Myocyte (in vitro differentiated cells): ENCODE measurements around the gene NTN1. TPM values are rescaled to one million over a fixed set of nuclear protein-coding genes. Genes with fewer than 3 reads are reported as not detected.
A peak's percentile ranks its signal among the peaks of the same experiment; 100 is the strongest.
"Not testable (repeated sequence)": the region's sequence is repeated elsewhere in the genome, so short reads cannot be mapped to it uniquely, and the experiment has no call there.

Experiments
- DNase-seq: peaks from one replicate; pipeline ENCODE4 v3.0.0-alpha.2; 2012; ENCODE audit warnings: low read depth
- total RNA-seq: library from RNA; depleted of rRNA; stranded (reverse); fragments of >200 nt; gene quantifications from 2 replicates; pipeline ENCODE4 v1.2.3, GENCODE V29; 2014

Gene NTN1
- total RNA-seq, 1 donor from 2014 or later = 1.2 TPM

- no peak for DNase-seq
These were observed 220.6 kb downstream of the NTN1 start for GRCh38 chr17:9241774-9242496.

- no peak for DNase-seq
These were observed 221.2 kb downstream of the NTN1 start for GRCh38 chr17:9242497-9242881.

- DNase-seq = no peak
These were observed 221.7 kb downstream of the NTN1 start for GRCh38 chr17:9242983-9243382.

- no peak for DNase-seq
These were observed 223.0 kb downstream of the NTN1 start for GRCh38 chr17:9244066-9245052.

- DNase-seq = no peak
These were observed 226.2 kb downstream of the NTN1 start for GRCh38 chr17:9247401-9247938.

- no peak for DNase-seq
These were observed 228.1 kb downstream of the NTN1 start for GRCh38 chr17:9249245-9249953.

- DNase-seq = no peak
These were observed 230.0 kb downstream of the NTN1 start for GRCh38 chr17:9251273-9251672.

- no peak for DNase-seq
These were observed 232.0 kb downstream of the NTN1 start for GRCh38 chr17:9253308-9253707.

- no peak for DNase-seq
These were observed 233.5 kb downstream of the NTN1 start for GRCh38 chr17:9254841-9255240.

GRCh38 chr17:9255833-9256232 lies 234.5 kb downstream of the NTN1 start:
- DNase-seq = no peak

- DNase-seq = no peak
These were observed 235.0 kb downstream of the NTN1 start for GRCh38 chr17:9256361-9256750.

- no peak for DNase-seq
These were observed 235.7 kb downstream of the NTN1 start for GRCh38 chr17:9256751-9257629.

GRCh38 chr17:9257630-9257965 lies 236.3 kb downstream of the NTN1 start:
- DNase-seq = not testable (repeated sequence)

GRCh38 chr17:9258115-9259015 lies 237.1 kb downstream of the NTN1 start:
- no peak for DNase-seq

GRCh38 chr17:9259419-9259818 lies 238.1 kb downstream of the NTN1 start:
- peak; percentile 36 for DNase-seq

GRCh38 chr17:9261081-9262012 lies 240.0 kb downstream of the NTN1 start:
- DNase-seq = peak; percentile 22

- peak; percentile 28 for DNase-seq
These were observed 244.8 kb downstream of the NTN1 start for GRCh38 chr17:9266031-9266680.

GRCh38 chr17:9266697-9267117 lies 245.4 kb downstream of the NTN1 start:
- peak; percentile 72 for DNase-seq
